Left lung (tissue), 10 donors: ENCODE data around the gene SLC38A10. TPM values are rescaled to one million over a fixed set of nuclear protein-coding genes. Genes with fewer than 3 reads are reported as not detected.

Source experiments
- ATAC-seq: fragments of 200-7000 bp; cut with Tn5 transposase; one replicate; pipeline ENCODE4 v1.9.1; 2020; ENCODE audit warnings: moderate library complexity
- DNase-seq, 4 donors: peaks; one replicate each; pipeline ENCODE4 v3.0.0-alpha.2; 2013 to 2020
- H3K27ac ChIP-seq, 2 donors: fragments of 200-600 bp; sonication (generic) in 1 of 2; one replicate each; pipeline versions ENCODE4 v1.5.0 to v1.8.0; 2020 to 2021
- H3K27me3 ChIP-seq, 2 donors: fragments of 200-600 bp; sonication (generic) in 1 of 2; one replicate each; pipeline versions ENCODE4 v1.5.0 to v1.8.0; 2020 to 2021
- H3K36me3 ChIP-seq, 2 donors: fragments of 200-600 bp; sonication (generic) in 1 of 2; one replicate each; pipeline versions ENCODE4 v1.5.0 to v1.8.0; 2020 to 2021
- H3K4me1 ChIP-seq, 2 donors: fragments of 200-600 bp; one replicate each; pipeline ENCODE4 v1.8.0; 2021
- H3K4me3 ChIP-seq, 2 donors: fragments of 200-600 bp; sonication (generic) in 1 of 2; one replicate each; pipeline versions ENCODE4 v1.5.0 to v1.8.0; 2020 to 2021; ENCODE audit warnings: mild to moderate bottlenecking in 1 of 2
- H3K9me3 ChIP-seq, 2 donors: fragments of 200-600 bp; sonication (generic) in 1 of 2; one replicate each; pipeline versions ENCODE4 v1.5.0 to v1.8.0; 2020 to 2021
- CTCF ChIP-seq, 2 donors: fragments of 200-600 bp; sonication (generic) in 1 of 2; IDR thresholded peaks; one replicate each; pipeline versions ENCODE4 v1.5.0 to v1.8.0; 2021; ENCODE audit warnings: antibody characterized with exemption in 2 of 2
- intact Hi-C, 2 donors: fragments of 100-400 bp; cut with DNase I; formaldehyde crosslinking; loops; one replicate each; pipeline versions ENCODE4 v1.11.2 to v1.14.2; 2022
- polyA plus RNA-seq, 6 donors: library from polyadenylated mRNA; unstranded; fragments of 120-200 nt; gene quantifications; one replicate each; pipeline ENCODE4 v1.2.1, GENCODE V29; 2013; ENCODE audit not compliant: insufficient read length in 6 of 6
- total RNA-seq, 2 donors: library from RNA; stranded (reverse); fragmentation: NEBNext Ultra II Directional; extraction: Animal tissue kit (Norgen Biotek cat#: 25700); gene quantifications; one replicate each; pipeline ENCODE4 v1.2.1, GENCODE V29; 2021
- donor health status: DM: no; HTN: yes; CAD: no.
- donor health status: DM: no; HTN: no; CAD: no.

SLC38A10 gene
- total and polyA plus RNA-seq, 8 donors: 48.4 to 109 (median 63.0) TPM

GRCh38 chr17:81298325-81298990, 3.4 kb upstream of the SLC38A10 start:
- H3K27ac ChIP-seq: peak overlapping the region in 1 of 2 donors; percentile 44
- H3K9me3 ChIP-seq: no peaks in the 10 kb centered on the region
- DNase-seq (no peak), ATAC-seq (peak; percentile 51)
- no peaks in the 10 kb centered on the region for H3K36me3 ChIP-seq
- peaks cover 10 to 30% of the 10 kb centered on the region in 2 donors for H3K4me1 ChIP-seq
- no peaks in the 10 kb centered on the region for H3K27me3 ChIP-seq
- no peak for TF ChIP-seq CTCF (IDR thresholded peaks at IDR 0.05)
- no peak overlapping the region for H3K4me3 ChIP-seq
- intact Hi-C loops: no loop called here

- intact Hi-C loops: no loop called here
- Histone ChIP-seq H3K27me3 (no peaks in the 10 kb centered on the region), H3K4me1 (peaks cover 10 to 50% of the 10 kb centered on the region in 2 donors), H3K4me3 (peak overlapping the region; percentile 67 to 89), H3K36me3 (no peaks in the 10 kb centered on the region), H3K9me3 (no peaks in the 10 kb centered on the region), H3K27ac (peak overlapping the region; percentile 91 to 94)
- peak in 3 of 4 donors; percentile 63 to 80 (median 74) for DNase-seq
- ATAC-seq: peak; percentile 67
- peak in 1 of 2 donors; percentile 14 for TF ChIP-seq CTCF (IDR thresholded peaks at IDR 0.05)
Observed at GRCh38 chr17:81295676-81296381, 722 bp upstream of the SLC38A10 start.

GRCh38 chr17:81294512-81295030, 536 bp downstream of the SLC38A10 start:
- Histone ChIP-seq H3K27ac (peak overlapping the region; percentile 91 to 94), H3K4me3 (peak overlapping the region; percentile 67 to 89), H3K27me3 (no peaks in the 10 kb centered on the region), H3K36me3 (peaks cover 0 to 6% of the 10 kb centered on the region in 2 donors), H3K4me1 (peaks cover 10 to 57% of the 10 kb centered on the region in 2 donors), H3K9me3 (no peaks in the 10 kb centered on the region)
- ATAC-seq (peak; percentile 23), DNase-seq (peak in 2 of 4 donors; percentile 50 to 88)
- intact Hi-C loops: no loop called here
- TF ChIP-seq CTCF (IDR thresholded peaks at IDR 0.05): no peak

GRCh38 chr17:81292450-81292849, 2.7 kb downstream of the SLC38A10 start:
- peaks cover 10 to 72% of the 10 kb centered on the region in 2 donors for H3K4me1 ChIP-seq
- no peaks in the 10 kb centered on the region for H3K27me3 ChIP-seq
- DNase-seq: peak in 1 of 4 donors; percentile 68
- no peak for ATAC-seq
- TF ChIP-seq CTCF (IDR thresholded peaks at IDR 0.05): no peak
- intact Hi-C loops: no loop called here
- H3K36me3 ChIP-seq: peaks cover 0 to 24% of the 10 kb centered on the region in 2 donors
- no peak overlapping the region for H3K4me3 ChIP-seq
- H3K27ac ChIP-seq: no peak overlapping the region
- H3K9me3 ChIP-seq: no peaks in the 10 kb centered on the region

GRCh38 chr17:81291662-81292061, 3.4 kb downstream of the SLC38A10 start:
- ATAC-seq: peak; percentile 71
- peak in 3 of 4 donors; percentile 68 to 92 (median 77) for DNase-seq
- no peak overlapping the region for H3K4me3 ChIP-seq
- no peak overlapping the region for H3K27ac ChIP-seq
- H3K4me1 ChIP-seq: peaks cover 10 to 80% of the 10 kb centered on the region in 2 donors
- peak; percentile 71 to 72 for TF ChIP-seq CTCF (IDR thresholded peaks at IDR 0.05)
- intact Hi-C loops: no loop called here
- no peaks in the 10 kb centered on the region for H3K9me3 ChIP-seq
- no peaks in the 10 kb centered on the region for H3K27me3 ChIP-seq
- peaks cover 0 to 32% of the 10 kb centered on the region in 2 donors for H3K36me3 ChIP-seq
